NCI-H146 (cell line): ENCODE measurements around the gene CCDC83.
A peak's percentile ranks its signal among the peaks of the same experiment; 100 is the strongest.
"Not testable (repeated sequence)": the region's sequence is repeated elsewhere in the genome, so short reads cannot be mapped to it uniquely, and the experiment has no call there.

Source experiments
- DNase-seq: peaks from one replicate; lab custom pipeline; 2025; lab: John Stamatoyannopoulos, UW

The CCDC83 gene

DNA sequence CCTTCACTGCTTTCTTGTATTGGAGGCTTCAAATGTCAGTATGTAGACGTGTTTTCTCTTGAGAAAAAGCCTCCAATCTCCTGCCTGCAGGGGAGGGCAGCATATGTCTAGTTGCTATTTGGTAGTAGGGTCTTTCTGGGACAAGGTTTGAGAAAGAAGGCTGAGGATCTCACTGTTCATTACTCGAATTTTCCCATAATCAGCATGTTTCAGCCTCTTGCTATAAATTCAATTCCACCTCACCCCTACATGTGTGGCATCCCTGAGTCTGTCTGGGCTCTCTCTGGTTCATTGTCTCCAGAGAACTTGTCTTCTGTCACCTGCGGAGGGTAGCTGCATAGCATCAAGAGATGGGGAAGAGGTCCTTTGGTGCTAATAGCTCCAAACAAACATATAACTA, 19.5 kb upstream of the CCDC83 start:
- DNase-seq, result no peak

DNA sequence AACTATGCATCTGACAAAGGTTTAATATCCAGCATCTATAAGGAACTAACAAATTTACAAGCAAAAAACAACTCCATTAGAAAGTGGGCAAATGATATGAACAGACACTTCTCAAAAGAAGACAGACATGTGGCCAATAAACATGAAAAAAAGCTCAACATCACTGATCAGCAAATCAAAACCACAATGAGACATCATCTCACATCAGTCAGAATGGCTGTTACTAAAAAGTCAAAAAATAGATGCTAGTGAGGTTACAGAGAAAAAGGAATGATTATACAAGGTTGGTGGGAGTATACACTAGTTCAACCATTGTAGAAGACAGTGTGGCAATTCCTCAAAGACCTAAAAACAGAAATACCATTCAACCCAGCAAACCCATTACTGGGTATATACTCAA, 14.3 kb upstream of the CCDC83 start:
- not testable (repeated sequence) for DNase-seq

GRCh38 chr11:85843929-85844328, 11.3 kb upstream of the CCDC83 start:
- no peak for DNase-seq

- no peak for DNase-seq
Observed at GRCh38 chr11:85844439-85845123, 10.6 kb upstream of the CCDC83 start.

DNA sequence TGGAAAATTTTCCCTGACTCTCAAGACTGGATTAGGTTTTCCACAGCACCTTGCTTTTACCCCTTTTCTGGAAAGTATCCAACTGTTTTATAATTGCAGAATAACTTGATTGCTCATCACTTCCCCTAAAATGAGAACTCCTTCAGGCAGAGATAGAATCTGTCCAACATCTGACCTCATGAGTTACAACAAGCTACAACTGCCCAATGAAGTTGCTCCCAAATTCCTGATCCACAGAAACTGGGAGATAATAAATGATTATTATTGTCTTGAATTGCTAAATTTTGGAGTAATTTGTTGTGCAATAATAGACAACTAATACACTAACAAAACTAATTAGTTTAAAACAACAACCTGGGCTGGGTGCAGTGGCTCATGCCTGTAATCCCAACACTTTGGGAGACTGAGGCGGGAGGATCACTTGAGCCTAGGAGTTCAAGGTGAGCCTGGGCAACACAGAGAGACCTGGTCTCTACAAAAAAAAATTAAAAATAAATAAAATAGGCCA, 10.0 kb upstream of the CCDC83 start:
- no peak for DNase-seq

- DNase-seq, result no peak
Observed at GRCh38 chr11:85847436-85847835, 7.7 kb upstream of the CCDC83 start.

DNA sequence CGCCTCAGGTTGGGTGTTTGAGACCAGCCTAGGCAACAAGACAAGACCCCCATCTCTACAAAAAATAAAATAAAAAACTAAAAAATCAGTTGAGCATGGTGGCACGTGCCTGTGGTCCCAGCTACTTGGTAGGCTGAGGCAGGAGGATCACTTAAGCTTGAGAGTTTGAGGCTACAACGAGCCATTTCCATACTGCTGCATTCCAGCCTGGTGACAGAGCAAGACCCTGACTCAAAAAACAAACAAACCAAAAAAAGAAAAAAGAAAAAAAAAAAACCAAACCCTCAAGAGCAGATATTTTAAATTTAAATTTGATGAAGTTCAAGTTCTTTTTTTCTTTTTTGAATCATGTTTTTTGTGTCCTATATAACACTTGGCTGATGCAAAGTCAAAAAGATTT, 7.2 kb upstream of the CCDC83 start:
- no peak for DNase-seq

GRCh38 chr11:85848556-85848955, 6.6 kb upstream of the CCDC83 start:
- DNase-seq, result no peak

GRCh38 chr11:85852754-85853153, 2.4 kb upstream of the CCDC83 start:
- DNase-seq, result not testable (repeated sequence)

GRCh38 chr11:85853541-85853940, 1.6 kb upstream of the CCDC83 start:
- DNase-seq, result not testable (repeated sequence)

DNA sequence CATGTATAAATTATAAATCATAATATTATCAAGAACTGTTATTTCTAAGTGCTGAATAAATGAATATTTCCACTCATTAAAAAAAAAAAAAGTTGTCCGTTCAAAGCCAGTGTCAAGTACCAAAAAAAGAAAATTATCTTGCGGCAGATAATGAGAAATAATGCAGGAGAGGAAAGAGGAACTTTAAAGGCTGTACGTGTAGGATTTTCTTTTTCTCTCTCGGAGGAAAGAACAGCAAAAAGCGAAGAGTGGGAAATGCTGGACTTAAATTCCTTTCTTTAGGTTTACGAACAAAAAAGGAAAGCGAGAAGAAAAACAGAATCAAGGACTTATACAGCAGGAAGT, 999 bp upstream of the CCDC83 start:
- no peak for DNase-seq

DNA sequence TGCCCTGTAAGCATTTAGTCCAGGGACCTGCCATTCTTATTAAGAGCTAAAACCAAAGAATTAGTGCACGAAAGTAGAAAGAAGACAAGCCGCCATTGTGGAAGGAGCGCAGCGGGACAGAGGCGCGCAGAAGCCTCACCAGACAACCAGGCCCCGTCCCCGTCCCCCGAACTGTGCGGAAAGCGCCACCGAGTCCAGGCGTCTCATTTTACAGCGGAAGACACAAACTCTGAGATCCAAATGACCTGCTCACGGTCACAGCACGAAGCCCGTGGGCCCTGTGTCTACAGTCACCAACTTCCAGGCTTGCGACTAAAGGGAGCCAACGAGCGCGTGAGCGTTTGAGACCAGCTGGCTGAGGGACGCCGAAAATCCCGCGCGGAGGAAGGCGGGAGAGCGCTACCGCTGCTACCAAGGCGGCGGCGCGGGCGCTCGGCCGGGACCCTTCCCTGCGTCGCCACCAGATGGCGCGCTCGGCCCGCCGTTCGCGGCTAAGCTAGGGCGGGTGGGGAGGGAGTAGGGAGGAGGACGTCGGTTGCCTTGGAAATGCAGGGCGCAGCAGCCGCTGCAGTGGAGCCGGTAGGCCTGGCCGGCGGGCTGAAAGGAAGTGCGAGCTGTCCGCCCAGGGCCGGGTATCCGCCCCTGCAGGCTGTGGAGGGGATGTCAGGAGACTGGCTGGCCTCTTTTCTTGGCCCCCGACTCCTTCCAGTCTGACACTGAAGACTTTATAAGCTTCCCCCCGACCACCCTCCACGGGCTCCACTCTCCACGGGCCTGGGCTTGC, 434 bp upstream of the CCDC83 start:
- DNase-seq, result peak; percentile 95

- DNase-seq, result no peak
Observed at GRCh38 chr11:85857098-85857497, 1.9 kb downstream of the CCDC83 start.

GRCh38 chr11:85859541-85859940, 4.4 kb downstream of the CCDC83 start:
- DNase-seq, result not testable (repeated sequence)

GRCh38 chr11:85863855-85864254, 8.7 kb downstream of the CCDC83 start:
- no peak for DNase-seq

GRCh38 chr11:85866137-85866827, 11.1 kb downstream of the CCDC83 start:
- no peak for DNase-seq

DNA sequence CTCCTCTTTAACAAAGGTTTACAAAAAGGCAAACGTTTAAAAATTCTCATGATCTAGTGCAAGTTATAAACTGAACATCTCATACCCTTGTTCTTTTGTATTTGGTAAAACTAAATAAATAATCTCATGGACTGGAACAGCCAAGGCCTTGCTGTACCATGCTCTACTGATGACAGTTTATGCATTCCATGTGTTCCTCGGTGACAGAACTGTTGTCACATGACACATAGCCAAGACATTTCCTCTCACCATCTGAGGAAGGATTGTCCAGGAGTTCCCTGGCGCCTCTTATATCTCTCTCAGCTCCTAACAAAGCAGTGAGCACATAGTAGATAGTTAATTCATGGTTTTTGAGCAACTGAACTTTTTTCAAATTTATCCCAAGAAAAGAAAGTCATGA, 12.6 kb downstream of the CCDC83 start:
- DNase-seq, result no peak

DNA sequence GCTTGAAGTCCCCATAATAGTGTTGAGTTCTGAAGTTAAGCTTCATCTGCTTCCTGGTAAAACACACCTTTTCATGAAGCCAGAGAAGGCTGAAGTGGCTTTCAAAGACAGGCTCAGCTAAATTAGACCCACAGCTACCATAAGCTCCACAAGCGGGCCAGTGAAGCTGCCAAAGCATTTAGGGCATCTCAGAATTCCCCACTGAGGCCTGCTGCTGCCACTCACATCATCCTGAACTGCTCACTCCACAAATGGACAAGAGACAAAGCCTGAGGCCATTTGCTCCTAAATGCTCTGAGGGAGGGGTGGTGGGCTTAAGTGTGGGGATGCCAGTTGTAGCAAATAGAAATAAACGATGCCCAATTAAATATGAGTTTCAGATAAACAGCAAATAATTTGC, 14.6 kb downstream of the CCDC83 start:
- no peak for DNase-seq

DNA sequence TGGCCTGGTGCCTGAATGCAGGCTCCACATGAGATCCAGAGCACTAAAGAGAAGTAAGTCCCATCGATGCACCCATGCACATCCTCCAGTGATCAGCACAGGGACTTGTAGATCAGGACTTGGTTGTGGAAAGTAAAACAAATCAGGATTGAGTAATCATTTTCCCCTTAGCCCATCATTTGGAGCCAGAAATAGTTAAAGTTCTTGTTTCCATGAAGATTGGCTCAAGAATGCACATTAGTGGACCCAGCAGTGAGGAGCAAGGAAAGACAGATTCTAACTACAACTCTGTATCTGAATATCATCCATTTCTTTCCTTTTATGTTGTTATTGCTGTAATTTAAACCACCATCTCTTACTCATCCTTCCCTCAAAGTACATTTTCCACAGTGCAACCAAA, 19.1 kb downstream of the CCDC83 start:
- DNase-seq, result no peak

DNA sequence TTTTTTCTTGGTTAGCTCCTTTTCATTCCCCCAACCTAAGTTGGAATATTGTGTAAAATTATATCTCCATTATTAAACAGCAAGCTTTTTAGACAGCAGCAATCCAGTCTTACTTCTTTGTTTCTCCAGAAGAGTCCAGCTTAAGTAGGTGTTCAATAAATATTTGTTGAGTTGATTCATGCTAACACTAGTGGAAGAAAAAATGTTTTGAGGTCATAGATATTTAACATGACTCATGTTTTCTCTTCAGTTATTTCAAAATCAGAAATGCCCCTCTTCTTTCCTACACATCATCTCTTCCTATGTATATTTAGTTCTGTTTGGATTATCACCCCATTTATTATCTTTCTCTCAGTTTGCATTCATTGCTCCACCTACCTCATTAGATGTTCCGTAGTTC, 20.3 kb downstream of the CCDC83 start:
- DNase-seq, result no peak

GRCh38 chr11:85884581-85885021, 29.4 kb downstream of the CCDC83 start:
- no peak for DNase-seq

GRCh38 chr11:85886089-85887056, 31.2 kb downstream of the CCDC83 start:
- DNase-seq, result no peak
